Stimulated activated CD8-positive, alpha-beta memory T cell treated with anti-CD3 and anti-CD28 coated beads, Interleukin-2, amount 100 ng/mL, for 48 hours (primary cell): ENCODE results near the gene RBBP8.
"Not testable (repeated sequence)": the region's sequence is repeated elsewhere in the genome, so short reads cannot be mapped to it uniquely, and the experiment has no call there.

Experiments
- DNase-seq, 2 donors: peaks; one replicate each; pipeline ENCODE4 v3.0.0-alpha.2; 2020; ENCODE audit warnings: low read depth in 2 of 2

The RBBP8 gene

GRCh38 chr18:22933206-22933965 is at the start of gene RBBP8:
Gene RBBP8 (plus strand): TSS chr18:22933328. CDS start chr18:22936852, 3,524 bp downstream.
- DNase-seq, result peak; percentile 75 to 79

GRCh38 chr18:22883827-22884226 is 49.3 kb upstream of the RBBP8 start:
- no peak for DNase-seq

GRCh38 chr18:22885694-22886093 is 47.4 kb upstream of the RBBP8 start:
- not testable (repeated sequence) for DNase-seq

GRCh38 chr18:22899421-22899820 is 33.7 kb upstream of the RBBP8 start:
- no peak for DNase-seq

GRCh38 chr18:22900558-22901238 is 32.4 kb upstream of the RBBP8 start:
- no peak for DNase-seq

- no peak for DNase-seq
Measured at GRCh38 chr18:22902093-22902492, 31.0 kb upstream of the RBBP8 start.

- not testable (repeated sequence) for DNase-seq
Measured at GRCh38 chr18:22903248-22903647, 29.9 kb upstream of the RBBP8 start.

- DNase-seq, result no peak
Measured at GRCh38 chr18:22912149-22912548, 21.0 kb upstream of the RBBP8 start.

GRCh38 chr18:22912835-22913234 is 20.3 kb upstream of the RBBP8 start:
- no peak for DNase-seq

- no peak for DNase-seq
Measured at GRCh38 chr18:22913861-22914260, 19.3 kb upstream of the RBBP8 start.

GRCh38 chr18:22914633-22915032 is 18.5 kb upstream of the RBBP8 start:
- no peak for DNase-seq

- DNase-seq, result no peak
Measured at GRCh38 chr18:22915337-22915736, 17.8 kb upstream of the RBBP8 start.

GRCh38 chr18:22921772-22922171 is 11.4 kb upstream of the RBBP8 start:
- DNase-seq, result no peak

GRCh38 chr18:22924589-22924988 is 8.5 kb upstream of the RBBP8 start:
- no peak for DNase-seq

- no peak for DNase-seq
Measured at GRCh38 chr18:22926454-22926853, 6.7 kb upstream of the RBBP8 start.

- no peak for DNase-seq
Measured at GRCh38 chr18:22928339-22928738, 4.8 kb upstream of the RBBP8 start.

- peak; percentile 42 to 70 for DNase-seq
Measured at GRCh38 chr18:22930089-22930713, 2.9 kb upstream of the RBBP8 start.

GRCh38 chr18:22932885-22933205 is 283 bp upstream of the RBBP8 start:
- no peak for DNase-seq

GRCh38 chr18:22933966-22934423 is 867 bp downstream of the RBBP8 start:
- no peak for DNase-seq

- no peak for DNase-seq
Measured at GRCh38 chr18:22934789-22935188, 1.7 kb downstream of the RBBP8 start.

GRCh38 chr18:22935431-22935830 is 2.3 kb downstream of the RBBP8 start:
- DNase-seq, result no peak

GRCh38 chr18:22936515-22936914 is 3.4 kb downstream of the RBBP8 start:
- no peak for DNase-seq

GRCh38 chr18:22939649-22940048 is 6.5 kb downstream of the RBBP8 start:
- no peak for DNase-seq
